Activated CD8-positive, alpha-beta memory T cell treated with anti-CD3 and anti-CD28 coated beads, Interleukin-2, amount 50 U/mL, for 24 hours (primary cell): Measurements from ENCODE around the gene CCDC6.
"Not testable (repeated sequence)": the region's sequence is repeated elsewhere in the genome, so short reads cannot be mapped to it uniquely, and the experiment has no call there.

Experiments
- DNase-seq: peaks from one replicate; pipeline ENCODE4 v3.0.0-alpha.2; 2020; ENCODE audit errors: extremely low read depth

CCDC6 gene

GRCh38 chr10:59905731-59906416, 482 bp downstream of the CCDC6 start:
- no peak for DNase-seq

- DNase-seq, result no peak
These were observed 1.2 kb downstream of the CCDC6 start for GRCh38 chr10:59905066-59905730.

GRCh38 chr10:59904426-59905065, 1.8 kb downstream of the CCDC6 start:
- DNase-seq, result no peak

GRCh38 chr10:59903871-59904270, 2.5 kb downstream of the CCDC6 start:
- DNase-seq, result no peak

- no peak for DNase-seq
These were observed 4.3 kb downstream of the CCDC6 start for GRCh38 chr10:59902016-59902415.

- DNase-seq, result no peak
These were observed 4.9 kb downstream of the CCDC6 start for GRCh38 chr10:59901470-59901869.

GRCh38 chr10:59900048-59900727, 6.2 kb downstream of the CCDC6 start:
- DNase-seq, result no peak

- no peak for DNase-seq
These were observed 8.1 kb downstream of the CCDC6 start for GRCh38 chr10:59898125-59898835.

GRCh38 chr10:59896191-59896590, 10.2 kb downstream of the CCDC6 start:
- DNase-seq, result no peak

GRCh38 chr10:59895629-59896116, 10.7 kb downstream of the CCDC6 start:
- DNase-seq, result no peak

GRCh38 chr10:59894114-59894513, 12.2 kb downstream of the CCDC6 start:
- no peak for DNase-seq

GRCh38 chr10:59892697-59893096, 13.7 kb downstream of the CCDC6 start:
- no peak for DNase-seq

GRCh38 chr10:59891936-59892335, 14.4 kb downstream of the CCDC6 start:
- no peak for DNase-seq

GRCh38 chr10:59891349-59891748, 15.0 kb downstream of the CCDC6 start:
- DNase-seq, result no peak

GRCh38 chr10:59888781-59889435, 17.4 kb downstream of the CCDC6 start:
- DNase-seq, result no peak

GRCh38 chr10:59887972-59888640, 18.2 kb downstream of the CCDC6 start:
- DNase-seq, result no peak

- no peak for DNase-seq
These were observed 19.4 kb downstream of the CCDC6 start for GRCh38 chr10:59887006-59887405.

- DNase-seq, result no peak
These were observed 20.8 kb downstream of the CCDC6 start for GRCh38 chr10:59885430-59886134.

- not testable (repeated sequence) for DNase-seq
These were observed 21.5 kb downstream of the CCDC6 start for GRCh38 chr10:59884893-59885292.

- no peak for DNase-seq
These were observed 24.7 kb downstream of the CCDC6 start for GRCh38 chr10:59881640-59882039.
